Measurements from ENCODE around the gene PRKCA.

DNA sequence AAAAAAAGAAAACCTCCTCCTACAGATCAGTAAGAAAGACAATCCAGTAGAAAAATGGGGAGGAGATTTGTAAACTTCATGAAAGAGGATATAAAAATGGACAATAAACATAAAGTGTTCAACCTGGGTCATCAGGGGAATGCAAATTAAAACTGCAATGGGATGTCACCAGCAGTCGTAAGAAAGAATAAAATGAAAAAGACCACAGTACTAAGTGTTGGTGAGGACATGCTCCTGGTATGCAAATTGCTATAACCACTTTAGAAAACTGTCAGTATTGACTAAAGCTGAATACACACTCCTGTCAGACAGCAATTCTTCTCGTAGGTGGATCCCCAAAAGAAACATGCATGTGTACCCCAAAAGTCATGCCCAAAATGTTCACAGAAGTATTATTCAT is 267.2 kb downstream of the PRKCA start:
- TF ChIP-seq, protein P1, sequence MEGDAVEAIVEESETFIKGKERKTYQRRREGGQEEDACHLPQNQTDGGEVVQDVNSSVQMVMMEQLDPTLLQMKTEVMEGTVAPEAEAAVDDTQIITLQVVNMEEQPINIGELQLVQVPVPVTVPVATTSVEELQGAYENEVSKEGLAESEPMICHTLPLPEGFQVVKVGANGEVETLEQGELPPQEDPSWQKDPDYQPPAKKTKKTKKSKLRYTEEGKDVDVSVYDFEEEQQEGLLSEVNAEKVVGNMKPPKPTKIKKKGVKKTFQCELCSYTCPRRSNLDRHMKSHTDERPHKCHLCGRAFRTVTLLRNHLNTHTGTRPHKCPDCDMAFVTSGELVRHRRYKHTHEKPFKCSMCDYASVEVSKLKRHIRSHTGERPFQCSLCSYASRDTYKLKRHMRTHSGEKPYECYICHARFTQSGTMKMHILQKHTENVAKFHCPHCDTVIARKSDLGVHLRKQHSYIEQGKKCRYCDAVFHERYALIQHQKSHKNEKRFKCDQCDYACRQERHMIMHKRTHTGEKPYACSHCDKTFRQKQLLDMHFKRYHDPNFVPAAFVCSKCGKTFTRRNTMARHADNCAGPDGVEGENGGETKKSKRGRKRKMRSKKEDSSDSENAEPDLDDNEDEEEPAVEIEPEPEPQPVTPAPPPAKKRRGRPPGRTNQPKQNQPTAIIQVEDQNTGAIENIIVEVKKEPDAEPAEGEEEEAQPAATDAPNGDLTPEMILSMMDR (IDR thresholded peaks at IDR 0.05) = no peak
- no peak for TF ChIP-seq POLR2A (IDR thresholded peaks at IDR 0.05)
